ENCODE data around the gene POLR2E. TPM values are rescaled to one million over a fixed set of nuclear protein-coding genes. Genes with fewer than 3 reads are reported as not detected.

The POLR2E gene
- total RNA-seq, 1 experiment from 2014 or later: 261 TPM

DNA sequence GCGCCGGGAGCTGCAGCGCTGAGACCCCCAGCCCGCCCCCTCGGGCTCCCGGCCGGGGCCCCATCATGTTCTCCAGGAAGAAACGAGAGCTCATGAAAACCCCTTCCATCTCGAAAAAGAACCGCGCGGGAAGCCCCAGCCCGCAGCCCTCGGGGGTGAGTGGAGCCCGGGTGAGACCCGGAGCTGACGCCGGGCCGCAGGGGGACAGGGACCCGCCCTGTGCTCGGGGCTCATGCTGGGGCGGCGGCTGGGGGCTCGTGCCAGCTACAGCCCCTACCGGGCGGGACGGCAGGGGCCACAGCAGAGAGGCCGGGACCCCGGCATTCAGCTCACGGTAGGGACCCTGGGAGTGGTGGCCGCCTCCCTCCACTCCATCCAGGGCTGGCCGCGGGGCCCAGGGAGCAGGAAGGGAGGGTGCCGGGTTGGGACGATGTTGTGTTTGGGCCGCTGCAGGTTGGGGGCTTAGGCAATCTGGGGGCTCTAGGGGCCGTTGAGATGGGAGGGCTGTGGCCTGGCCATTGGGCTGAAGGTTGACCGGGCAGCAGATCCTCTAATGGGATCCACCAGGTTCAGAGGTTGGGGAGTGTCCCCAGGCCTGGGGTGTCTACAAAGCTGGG is 27.7 kb downstream of the POLR2E start:
- no CpG with 5 or more reads among the region's 38 CpGs for WGBS (ENCODE audit: extremely low coverage, insufficient read length, low lambda C conversion rate)
- Histone ChIP-seq H3K9me3 (ENCODE audit: control insufficient read depth, low read depth, low read length) (no peaks in the 10 kb centered on the region), H2BK5ac (ENCODE audit: insufficient read length, low read length) (no peak overlapping the region), H3K14ac (ENCODE audit: insufficient read depth, low read length) (no peak overlapping the region), H4K20me1 (ENCODE audit: control insufficient read depth, insufficient read depth, insufficient read length) (no peaks in the 10 kb centered on the region), H3K18ac (ENCODE audit: insufficient read length, low read depth, low read length) (no peak overlapping the region), H2BK12ac (ENCODE audit: insufficient read length, low read depth, low read length) (no peak overlapping the region), H2AFZ (ENCODE audit: low read length) (no peak overlapping the region), H3K23ac (ENCODE audit: insufficient read length, low read depth, low read length) (no peak overlapping the region), H3K4me2 (ENCODE audit: insufficient read depth, insufficient read length, low read length) (peak overlapping the region; percentile 32), H3T11ph (ENCODE audit: low read length) (no peak overlapping the region), H3K79me2 (ENCODE audit: insufficient read depth, low read length) (no peaks in the 10 kb centered on the region), H4K91ac (ENCODE audit: insufficient read length, low read depth, low read length) (no peak overlapping the region), H2BK15ac (ENCODE audit: low read depth, low read length) (no peak overlapping the region), H3K27me3 (ENCODE audit: insufficient read depth, low read length) (no peaks in the 10 kb centered on the region; the same call in 1 of the 2 replicates), H3K4me1 (ENCODE audit: insufficient read depth, low read length) (peaks cover 5% of the 10 kb centered on the region; the same call in 1 of the 2 replicates), H4K5ac (ENCODE audit: insufficient read length, low read depth, low read length) (no peak overlapping the region), H3K9ac (ENCODE audit: extremely low read depth, insufficient read length, low read length) (no peak overlapping the region), H3K4ac (ENCODE audit: low read depth, low read length) (no peak overlapping the region), H3K27ac (ENCODE audit: insufficient read length, low read depth, low read length) (no peak overlapping the region), H2BK120ac (ENCODE audit: low read depth, low read length, poor library complexity, severe bottlenecking) (no peak overlapping the region), H3K79me1 (ENCODE audit: insufficient read depth, low read depth, low read length, poor library complexity, severe bottlenecking) (no peaks in the 10 kb centered on the region), H3K23me2 (ENCODE audit: insufficient read length, low read depth, low read length, poor library complexity, severe bottlenecking) (peaks cover 24% of the 10 kb centered on the region), H3K56ac (ENCODE audit: insufficient read length, low read depth, low read length) (no peak overlapping the region), H2AK5ac (ENCODE audit: insufficient read length, low read length) (no peak overlapping the region), H2BK20ac (ENCODE audit: low read depth, low read length, poor library complexity, severe bottlenecking) (no peak overlapping the region), H4K8ac (replicated peaks; ENCODE audit: insufficient read length, low read depth, low read length) (no peak overlapping the region)
- peaks cover 0 to 2% (median 0%) of the 10 kb centered on the region in 3 experiments; a peak in 2 of 7 replicates for H3K36me3 Mint-ChIP-seq (ENCODE audit: insufficient read depth in 1 of 3, low read depth in 3 of 3)
- H3K4me3 Mint-ChIP-seq: peak overlapping the region; percentile 53 to 76
- no peak overlapping the region for H3K27ac Mint-ChIP-seq
- H3K27me3 Mint-ChIP-seq (ENCODE audit: low read depth): peaks cover 50% of the 10 kb centered on the region
- no peak for TF ChIP-seq CTCF (conservative IDR thresholded peaks at IDR 0.05)
- H3K4me1 Mint-ChIP-seq: peaks cover 15 to 34% of the 10 kb centered on the region in 2 experiments
- DNase-seq: no peak
- no peaks in the 10 kb centered on the region for H3K9me3 Mint-ChIP-seq
